ENCODE results near the gene SLC5A3. TPM values are rescaled to one million over a fixed set of nuclear protein-coding genes. Genes with fewer than 3 reads are reported as not detected.

Gene SLC5A3
- total RNA-seq, 1 experiment from 2014 or later, result 12.3 TPM

DNA sequence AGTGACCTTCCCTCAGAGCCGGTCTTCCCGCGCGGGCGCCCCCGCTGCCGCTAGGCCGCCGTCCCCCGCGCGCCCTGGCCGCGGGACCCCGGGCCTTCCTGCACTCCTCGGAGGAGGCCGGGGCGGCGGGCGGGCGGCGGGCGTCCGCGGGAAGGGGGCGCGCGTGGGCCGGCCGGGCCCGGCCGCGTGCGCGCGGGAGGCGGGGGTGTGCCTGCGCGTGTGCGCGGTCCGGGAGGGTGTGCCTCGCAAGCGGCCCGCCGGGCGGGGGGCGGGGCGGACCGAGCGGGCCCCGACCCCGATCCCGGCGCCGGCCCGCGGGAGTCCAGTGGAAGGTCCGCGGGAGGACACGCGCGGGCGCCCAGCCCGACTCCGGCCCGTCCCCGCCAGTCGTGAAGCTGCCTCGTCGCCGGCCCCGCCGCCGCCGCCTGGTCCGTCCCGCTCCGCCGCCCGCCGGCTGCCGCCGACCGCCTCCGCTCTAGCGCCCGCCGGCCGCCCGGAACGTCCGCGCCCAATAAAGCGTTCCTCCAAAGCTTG lies 438 bp downstream of the SLC5A3 start:
- Histone ChIP-seq H3K9ac (ENCODE audit: extremely low read depth, insufficient read length, low read length) (peak overlapping the region; percentile 78), H3K27me3 (ENCODE audit: insufficient read depth, low read length) (no peaks in the 10 kb centered on the region), H3K9me3 (ENCODE audit: control insufficient read depth, low read depth, low read length) (no peaks in the 10 kb centered on the region), H2BK120ac (ENCODE audit: low read depth, low read length, poor library complexity, severe bottlenecking) (no peak overlapping the region), H4K8ac (replicated peaks; ENCODE audit: insufficient read length, low read depth, low read length) (no peak overlapping the region), H3K4ac (ENCODE audit: low read depth, low read length) (no peak overlapping the region), H4K5ac (ENCODE audit: insufficient read length, low read depth, low read length) (no peak overlapping the region), H2BK20ac (ENCODE audit: low read depth, low read length, poor library complexity, severe bottlenecking) (no peak overlapping the region), H3K79me1 (ENCODE audit: insufficient read depth, low read depth, low read length, poor library complexity, severe bottlenecking) (peaks cover 3% of the 10 kb centered on the region), H3K79me2 (ENCODE audit: insufficient read depth, low read length) (peaks cover 14% of the 10 kb centered on the region; the same call in 1 of the 2 replicates), H2BK5ac (ENCODE audit: insufficient read length, low read length) (no peak overlapping the region), H2BK15ac (ENCODE audit: low read depth, low read length) (no peak overlapping the region), H3K4me2 (ENCODE audit: insufficient read depth, insufficient read length, low read length) (peak overlapping the region; percentile 88), H2AFZ (ENCODE audit: low read length) (no peak overlapping the region), H2AK5ac (ENCODE audit: insufficient read length, low read length) (no peak overlapping the region), H3K14ac (ENCODE audit: insufficient read depth, low read length) (peak overlapping the region; percentile 79), H3T11ph (ENCODE audit: low read length) (no peak overlapping the region), H3K23ac (ENCODE audit: insufficient read length, low read depth, low read length) (no peak overlapping the region), H3K56ac (ENCODE audit: insufficient read length, low read depth, low read length) (no peak overlapping the region), H4K20me1 (ENCODE audit: control insufficient read depth, insufficient read depth, insufficient read length) (no peaks in the 10 kb centered on the region), H4K91ac (ENCODE audit: insufficient read length, low read depth, low read length) (no peak overlapping the region), H3K18ac (ENCODE audit: insufficient read length, low read depth, low read length) (peak overlapping the region; percentile 89), H3K4me1 (ENCODE audit: insufficient read depth, low read length) (peaks cover 5% of the 10 kb centered on the region), H3K23me2 (ENCODE audit: insufficient read length, low read depth, low read length, poor library complexity, severe bottlenecking) (peaks cover 12% of the 10 kb centered on the region), H2BK12ac (ENCODE audit: insufficient read length, low read depth, low read length) (no peak overlapping the region), H3K27ac (ENCODE audit: insufficient read length, low read depth, low read length) (no peak overlapping the region)
- H3K27ac Mint-ChIP-seq, result peak overlapping the region; percentile 25 to 97 (median 95); a peak in 3 of 7 replicates
- peaks cover 15% of the 10 kb centered on the region for H3K27me3 Mint-ChIP-seq (ENCODE audit: low read depth)
- H3K4me1 Mint-ChIP-seq, result peaks cover 26 to 32% of the 10 kb centered on the region in 2 experiments
- peak overlapping the region; percentile 94 to 97 for H3K4me3 Mint-ChIP-seq
- peaks cover 5 to 21% (median 16%) of the 10 kb centered on the region in 3 experiments; a peak in 6 of 7 replicates for H3K36me3 Mint-ChIP-seq (ENCODE audit: insufficient read depth in 1 of 3, low read depth in 3 of 3)
- TF ChIP-seq, protein P1, sequence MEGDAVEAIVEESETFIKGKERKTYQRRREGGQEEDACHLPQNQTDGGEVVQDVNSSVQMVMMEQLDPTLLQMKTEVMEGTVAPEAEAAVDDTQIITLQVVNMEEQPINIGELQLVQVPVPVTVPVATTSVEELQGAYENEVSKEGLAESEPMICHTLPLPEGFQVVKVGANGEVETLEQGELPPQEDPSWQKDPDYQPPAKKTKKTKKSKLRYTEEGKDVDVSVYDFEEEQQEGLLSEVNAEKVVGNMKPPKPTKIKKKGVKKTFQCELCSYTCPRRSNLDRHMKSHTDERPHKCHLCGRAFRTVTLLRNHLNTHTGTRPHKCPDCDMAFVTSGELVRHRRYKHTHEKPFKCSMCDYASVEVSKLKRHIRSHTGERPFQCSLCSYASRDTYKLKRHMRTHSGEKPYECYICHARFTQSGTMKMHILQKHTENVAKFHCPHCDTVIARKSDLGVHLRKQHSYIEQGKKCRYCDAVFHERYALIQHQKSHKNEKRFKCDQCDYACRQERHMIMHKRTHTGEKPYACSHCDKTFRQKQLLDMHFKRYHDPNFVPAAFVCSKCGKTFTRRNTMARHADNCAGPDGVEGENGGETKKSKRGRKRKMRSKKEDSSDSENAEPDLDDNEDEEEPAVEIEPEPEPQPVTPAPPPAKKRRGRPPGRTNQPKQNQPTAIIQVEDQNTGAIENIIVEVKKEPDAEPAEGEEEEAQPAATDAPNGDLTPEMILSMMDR (conservative IDR thresholded peaks at IDR 0.05), result no peak
- no CpG with 5 or more reads among the region's 95 CpGs for WGBS (ENCODE audit: extremely low coverage, insufficient read length, low lambda C conversion rate)
- DNase-seq, result no peak
- no peaks in the 10 kb centered on the region; a peak in 1 of 5 replicates for H3K9me3 Mint-ChIP-seq
